ENCODE results near the gene HHLA2.

- TF ChIP-seq EZH2 (IDR thresholded peaks at IDR 0.05; ENCODE audit: low read depth, unreplicated experiment): no peak
- no peak for TF ChIP-seq CTCF (conservative IDR thresholded peaks at IDR 0.05; ENCODE audit: low read depth in 2 of 2)
- no peak for TF ChIP-seq POLR2AphosphoS5 (IDR thresholded peaks at IDR 0.05; ENCODE audit: low read depth)
- no peak for TF ChIP-seq EZH2phosphoT487 (IDR thresholded peaks at IDR 0.05; ENCODE audit: unreplicated experiment)
- no peak for TF ChIP-seq JUNB (IDR thresholded peaks at IDR 0.05; ENCODE audit: unreplicated experiment)
- no peak for TF ChIP-seq CREB1 (CRISPR knock-in tag; IDR thresholded peaks at IDR 0.05; ENCODE audit: low read depth)
- TF ChIP-seq REST (IDR thresholded peaks at IDR 0.05; ENCODE audit: unreplicated experiment): no peak
- TF ChIP-seq NANOG (IDR thresholded peaks at IDR 0.05; ENCODE audit: borderline replicate concordance): no peak
- TF ChIP-seq STAT1 (IDR thresholded peaks at IDR 0.05; ENCODE audit: unreplicated experiment): no peak
These were observed 79.7 kb downstream of the HHLA2 start for GRCh38 chr3:108376026-108376425.

Data from GM23338 (cell line).